Mesenchymal stem cell (in vitro differentiated cells and primary cell): ENCODE results near the gene APH1A. TPM values are rescaled to one million over a fixed set of nuclear protein-coding genes. Genes with fewer than 3 reads are reported as not detected.
"Not testable (repeated sequence)": the region's sequence is repeated elsewhere in the genome, so short reads cannot be mapped to it uniquely, and the experiment has no call there.

Experiments used
- DNase-seq: peaks from one replicate; pipeline ENCODE4 v3.0.0-alpha.2; 2013
- H2AFZ ChIP-seq: one replicate; pipeline ENCODE4 v1.6.1; 2013; ENCODE audit warnings: low read depth, mild to moderate bottlenecking, control low read depth, inconsistent platforms, low read length, moderate library complexity
- H2AK5ac ChIP-seq: 2 replicates; pipeline ENCODE4 v1.6.1; 2013; ENCODE audit warnings: low read length, moderate library complexity, mild to moderate bottlenecking, inconsistent platforms; ENCODE audit not compliant: severe bottlenecking
- H2BK120ac ChIP-seq: one replicate; pipeline ENCODE4 v1.6.1; 2013; ENCODE audit warnings: low read depth, mild to moderate bottlenecking, inconsistent platforms, low read length, moderate library complexity
- H2BK12ac ChIP-seq, 2 experiments: one replicate each; pipeline ENCODE4 v1.6.1; 2013; ENCODE audit warnings: inconsistent platforms in 2 of 2, low read length in 2 of 2, mild to moderate bottlenecking in 2 of 2, moderate library complexity in 2 of 2, control low read depth in 1 of 2
- H2BK15ac ChIP-seq: one replicate; pipeline ENCODE4 v1.6.1; 2013; ENCODE audit warnings: mild to moderate bottlenecking, low read depth, inconsistent platforms; ENCODE audit not compliant: poor library complexity, severe bottlenecking
- H2BK5ac ChIP-seq: 2 replicates; pipeline ENCODE4 v1.6.1; 2013; ENCODE audit warnings: low read depth, mild to moderate bottlenecking, low read length, control low read depth, inconsistent platforms; ENCODE audit not compliant: poor library complexity, severe bottlenecking
- H3K14ac ChIP-seq, 2 experiments: one replicate each; pipeline ENCODE4 v1.6.1; 2013; ENCODE audit warnings: inconsistent platforms in 2 of 2, low read length in 2 of 2, control low read depth in 1 of 2, mild to moderate bottlenecking in 1 of 2, moderate library complexity in 1 of 2
- H3K18ac ChIP-seq, 2 experiments: one replicate each; pipeline ENCODE4 v1.6.1; 2013; ENCODE audit warnings: inconsistent platforms in 2 of 2, low read length in 2 of 2, control low read depth in 1 of 2, low read depth in 1 of 2, mild to moderate bottlenecking in 1 of 2
- H3K23ac ChIP-seq, 2 experiments: one replicate each; pipeline ENCODE4 v1.6.1; 2013; ENCODE audit warnings: inconsistent platforms in 2 of 2, low read length in 2 of 2, mild to moderate bottlenecking in 2 of 2, moderate library complexity in 2 of 2, control low read depth in 1 of 2
- H3K27ac ChIP-seq: 2 replicates; pipeline ENCODE4 v1.5.1; 2013; ENCODE audit warnings: mild to moderate bottlenecking, moderate library complexity, low read length, control low read depth, inconsistent platforms; ENCODE audit not compliant: poor library complexity, severe bottlenecking
- H3K27me3 ChIP-seq, 2 experiments: 2 replicates each; pipeline versions ENCODE4 v1.6.1 to v1.7.0; 2013; ENCODE audit warnings: low read length in 2 of 2, mild to moderate bottlenecking in 2 of 2, moderate library complexity in 2 of 2, control low read depth in 1 of 2, inconsistent platforms in 1 of 2; ENCODE audit not compliant: control insufficient read depth in 1 of 2, insufficient read depth in 1 of 2
- H3K36me3 ChIP-seq, 2 experiments: 2 replicates each; pipeline versions ENCODE4 v1.6.1 to v1.7.0; 2013; ENCODE audit warnings: low read length in 2 of 2, control low read depth in 1 of 2, inconsistent platforms in 1 of 2, low read depth in 1 of 2, mild to moderate bottlenecking in 1 of 2; ENCODE audit not compliant: insufficient read depth in 2 of 2, control insufficient read depth in 1 of 2
- H3K4ac ChIP-seq, 2 experiments: one replicate each; pipeline ENCODE4 v1.6.1; 2013; ENCODE audit warnings: inconsistent platforms in 2 of 2, low read length in 2 of 2, mild to moderate bottlenecking in 2 of 2, moderate library complexity in 2 of 2, control low read depth in 1 of 2, low read depth in 1 of 2
- H3K4me1 ChIP-seq: 2 replicates; pipeline ENCODE4 v1.6.1; 2013; ENCODE audit warnings: low read depth, low read length, control low read depth; ENCODE audit not compliant: control insufficient read depth, insufficient read depth
- H3K4me2 ChIP-seq: 2 replicates; pipeline ENCODE4 v1.6.1; 2013; ENCODE audit warnings: low read length, mild to moderate bottlenecking, inconsistent platforms; ENCODE audit not compliant: poor library complexity, severe bottlenecking
- H3K4me3 ChIP-seq, 2 experiments: 2 replicates each; pipeline versions ENCODE4 v1.5.1 to v1.7.0; 2013; ENCODE audit warnings: low read length in 2 of 2, mild to moderate bottlenecking in 2 of 2, control low read depth in 1 of 2, low read depth in 1 of 2; ENCODE audit not compliant: insufficient read depth in 1 of 2
- H3K79me1 ChIP-seq: replicated peaks from 2 replicates; pipeline ENCODE4 v1.6.1; 2013; ENCODE audit warnings: mild to moderate bottlenecking, control low read depth, low read length, inconsistent platforms; ENCODE audit not compliant: poor library complexity, severe bottlenecking
- H3K9ac ChIP-seq: 2 replicates; pipeline ENCODE4 v1.7.0; 2013; ENCODE audit warnings: mild to moderate bottlenecking, low read length, moderate library complexity
- H3K9me3 ChIP-seq: 2 replicates; pipeline ENCODE4 v1.7.0; 2013; ENCODE audit warnings: mild to moderate bottlenecking, low read length; ENCODE audit not compliant: control insufficient read depth
- H4K8ac ChIP-seq: one replicate; pipeline ENCODE4 v1.6.1; 2013; ENCODE audit warnings: inconsistent platforms, mild to moderate bottlenecking, low read length, moderate library complexity
- H4K91ac ChIP-seq: one replicate; pipeline ENCODE4 v1.6.1; 2013; ENCODE audit warnings: mild to moderate bottlenecking, low read length, inconsistent platforms
- WGBS: methylation state at CpG from one replicate; pipeline ENCODE4 v1.1.7; 2013; ENCODE audit warnings: mixed read lengths; 5-methylcytosine and 5-hydroxymethylcytosine counted together
- small RNA-seq: library from polyadenylated mRNA; stranded (forward); fragments of <200 nt; extraction: miRNeasy Mini kit (QIAGEN cat#:217004); gene quantifications from one replicate; pipeline ENCODE3, GENCODE V24; 2013; ENCODE audit warnings: low read depth

APH1A gene

GRCh38 chr1:150224983-150225382 lies 43.8 kb downstream of the APH1A start:
- H2BK5ac ChIP-seq, result no peak overlapping the region
- no peak overlapping the region for H2BK12ac ChIP-seq
- H2BK15ac ChIP-seq, result no peak overlapping the region
- no peaks in the 10 kb centered on the region for H3K4me1 ChIP-seq
- H3K9ac ChIP-seq, result no peak overlapping the region
- no peak overlapping the region for H3K18ac ChIP-seq
- 96% methylated on average over 1 of the region's 1 CpG for WGBS
- H2AK5ac ChIP-seq, result no peak overlapping the region
- no peak overlapping the region for H3K27ac ChIP-seq
- DNase-seq, result no peak
- no peak overlapping the region for H4K8ac ChIP-seq
- H4K91ac ChIP-seq, result no peak overlapping the region
- no peak overlapping the region for H3K4me3 ChIP-seq
- H3K23ac ChIP-seq, result no peak overlapping the region
- H2BK120ac ChIP-seq, result no peak overlapping the region
- H3K36me3 ChIP-seq, result peaks cover 9 to 45% of the 10 kb centered on the region in 2 experiments
- no peak overlapping the region for H3K4ac ChIP-seq
- no peak overlapping the region for H3K14ac ChIP-seq
- no peak overlapping the region for H3K4me2 ChIP-seq
- H3K9me3 ChIP-seq, result no peaks in the 10 kb centered on the region
- no peaks in the 10 kb centered on the region for H3K27me3 ChIP-seq
- peaks cover 12% of the 10 kb centered on the region for H3K79me1 ChIP-seq
- no peak overlapping the region for H2AFZ ChIP-seq

- Histone ChIP-seq H3K79me1 (peaks cover 9% of the 10 kb centered on the region), H3K18ac (no peak overlapping the region), H2BK120ac (no peak overlapping the region), H3K36me3 (peaks cover 9 to 42% of the 10 kb centered on the region in 2 experiments), H2BK15ac (no peak overlapping the region), H2AK5ac (no peak overlapping the region), H4K8ac (no peak overlapping the region), H4K91ac (no peak overlapping the region), H3K9ac (no peak overlapping the region), H2BK12ac (no peak overlapping the region), H3K4ac (no peak overlapping the region), H3K14ac (no peak overlapping the region), H3K4me1 (no peaks in the 10 kb centered on the region), H3K23ac (no peak overlapping the region), H3K27ac (no peak overlapping the region), H2AFZ (no peak overlapping the region), H3K27me3 (no peaks in the 10 kb centered on the region), H3K4me2 (no peak overlapping the region), H3K9me3 (no peaks in the 10 kb centered on the region), H2BK5ac (no peak overlapping the region), H3K4me3 (no peak overlapping the region)
- WGBS, result 100% methylated on average over 2 of the region's 2 CpGs
- DNase-seq, result peak; percentile 37
Measured at GRCh38 chr1:150221552-150221951, 47.3 kb downstream of the APH1A start.

- not testable (repeated sequence) for H3K9me3 ChIP-seq, H2BK120ac ChIP-seq, H3K9ac ChIP-seq, H2BK15ac ChIP-seq, H3K23ac ChIP-seq, H2BK5ac ChIP-seq, H3K27ac ChIP-seq, H3K4me2 ChIP-seq, H3K4me1 ChIP-seq, H2AK5ac ChIP-seq, H2AFZ ChIP-seq, H2BK12ac ChIP-seq, H3K14ac ChIP-seq, H4K91ac ChIP-seq, H3K4me3 ChIP-seq, H3K79me1 ChIP-seq, DNase-seq, H3K27me3 ChIP-seq, H3K4ac ChIP-seq, H4K8ac ChIP-seq, H3K18ac ChIP-seq
- H3K36me3 ChIP-seq, result peaks cover 0 to 11% of the 10 kb centered on the region in 2 experiments
- WGBS, result over 99% methylated on average over 6 of the region's 6 CpGs
Measured at GRCh38 chr1:150215855-150216254, 53.0 kb downstream of the APH1A start.

Small RNA genes lying within 50 kb of the gene (small RNA-seq; reads per million reads assigned to genes)
- gene RNU2-17P, result not detected
